T-cell (primary cell): Measurements from ENCODE around the gene DOK5. TPM values are rescaled to one million over a fixed set of nuclear protein-coding genes. Genes with fewer than 3 reads are reported as not detected.

ENCODE experiments used
- ATAC-seq, 4 experiments: fragments of 200-7000 bp in 3 of 4; fragments of 150-1000 bp in 1 of 4; cut with Tn5 transposase; replicated peaks in 1 of 4; 1 replicate in 3 of 4; 2 replicates in 1 of 4; pipeline ENCODE4 v1.10.0; 2021; ENCODE audit warnings: moderate library complexity in 3 of 4, mild to moderate bottlenecking in 2 of 4, moderate number of reproducible peaks in 1 of 4
- CTCF ChIA-PET, 2 donors: fragments of 300-600 bp; sonication (Branson Sonifier 250); formaldehyde crosslinking; loops; one replicate each; lab custom pipeline; 2022; ENCODE audit warnings: antibody characterized with exemption in 2 of 2; lab: Charles Lee
- POLR2A ChIA-PET, 2 donors: fragments of 300-600 bp; sonication (Branson Sonifier 250); formaldehyde crosslinking; loops; one replicate each; lab custom pipeline; 2022; ENCODE audit warnings: antibody characterized with exemption in 2 of 2; lab: Charles Lee
- DNase-seq, 35 experiments: peaks; one replicate each; pipeline versions ENCODE4 v3.0.0 to v3.0.0-alpha.2; 2013 to 2023
- H3K27ac ChIP-seq: one replicate; pipeline ENCODE4 v1.5.1; 2013; ENCODE audit warnings: low read length
- H3K27me3 ChIP-seq, 2 experiments: replicated peaks in 1 of 2; 1 replicate in 1 of 2; 2 replicates in 1 of 2; pipeline versions ENCODE4 v1.6.1 to v1.7.0; 2013; ENCODE audit warnings: low read length in 1 of 2, mixed read lengths in 1 of 2; ENCODE audit not compliant: control insufficient read depth in 2 of 2, insufficient read depth in 2 of 2; ENCODE audit errors: extremely low read depth in 1 of 2
- H3K36me3 ChIP-seq, 2 donors: 1 replicate in 1 of 2; 2 replicates in 1 of 2; pipeline versions ENCODE4 v1.6.1 to v1.7.0; 2013; ENCODE audit warnings: low read length in 1 of 2; ENCODE audit not compliant: control insufficient read depth in 2 of 2, insufficient read depth in 1 of 2; ENCODE audit errors: extremely low read depth in 1 of 2
- H3K4me1 ChIP-seq, 2 experiments: 1 replicate in 1 of 2; 2 replicates in 1 of 2; pipeline versions ENCODE4 v1.6.1 to v1.7.0; 2013; ENCODE audit warnings: low read length in 2 of 2, mixed read lengths in 1 of 2; ENCODE audit not compliant: insufficient read depth in 2 of 2, control insufficient read depth in 1 of 2; ENCODE audit errors: extremely low read depth in 1 of 2
- H3K4me3 ChIP-seq, 2 donors: 1 replicate in 1 of 2; 2 replicates in 1 of 2; pipeline versions ENCODE4 v1.5.1 to v1.7.0; 2013; ENCODE audit warnings: mild to moderate bottlenecking in 2 of 2, low read length in 1 of 2, moderate library complexity in 1 of 2; ENCODE audit not compliant: control insufficient read depth in 1 of 2; ENCODE audit errors: extremely low read depth in 1 of 2
- H3K9me3 ChIP-seq: 2 replicates; pipeline ENCODE4 v1.7.0; 2013
- H3K27ac Mint-ChIP-seq, 2 donors: one replicate each; pipeline ENCODE4 v1.8.0; 2020 to 2021; ENCODE audit warnings: mild to moderate bottlenecking in 2 of 2, mixed read lengths in 2 of 2
- H3K27me3 Mint-ChIP-seq, 2 donors: one replicate each; pipeline ENCODE4 v1.8.0; 2021 to 2022; ENCODE audit warnings: mixed read lengths in 2 of 2
- H3K36me3 Mint-ChIP-seq: one replicate; pipeline ENCODE4 v1.8.0; 2021; ENCODE audit warnings: mixed read lengths
- H3K4me1 Mint-ChIP-seq, 3 donors: one replicate each; pipeline ENCODE4 v1.8.0; 2020 to 2022; ENCODE audit warnings: mixed read lengths in 3 of 3, mild to moderate bottlenecking in 1 of 3
- H3K4me3 Mint-ChIP-seq, 3 donors: one replicate each; pipeline ENCODE4 v1.8.0; 2020 to 2022; ENCODE audit warnings: mild to moderate bottlenecking in 3 of 3, mixed read lengths in 3 of 3, moderate library complexity in 3 of 3
- H3K9me3 Mint-ChIP-seq, 3 donors: one replicate each; pipeline ENCODE4 v1.8.0; 2020 to 2022; ENCODE audit warnings: mixed read lengths in 3 of 3
- WGBS: methylation state at CpG from one replicate; pipeline ENCODE4 v1.1.5; 2013; ENCODE audit warnings: missing lambda C conversion rate; ENCODE audit not compliant: insufficient coverage; 5-methylcytosine and 5-hydroxymethylcytosine counted together
- total RNA-seq, 35 experiments: library from RNA in 6 of 35; stranded (reverse) in 6 of 35; fragments of 120-200 nt in 1 of 35; gene quantifications; one replicate each; pipeline versions ENCODE4 v1.2.1 to v1.2.4 and lab custom pipeline; 2013 to 2026

Gene DOK5
- total RNA-seq, 5 donors from 2014 or later (not counting 1 experiment from before 2014, with no cell fraction given), result not detected

- ChIA-PET CTCF (no interaction called here), POLR2A (no interaction called here)
- Mint-ChIP-seq H3K4me3 (no peak overlapping the region), H3K27ac (no peak overlapping the region), H3K4me1 (peaks cover 0 to under 1% (median 0%) of the 10 kb centered on the region in 3 donors), H3K27me3 (peaks cover 6 to 17% of the 10 kb centered on the region in 2 donors), H3K9me3 (no peaks in the 10 kb centered on the region), H3K36me3 (no peaks in the 10 kb centered on the region)
- no CpG with 5 or more reads among the region's 4 CpGs for WGBS
- Histone ChIP-seq H3K4me1 (no peaks in the 10 kb centered on the region), H3K36me3 (no peaks in the 10 kb centered on the region), H3K9me3 (no peaks in the 10 kb centered on the region), H3K27me3 (peaks cover 0 to under 1% of the 10 kb centered on the region in 2 experiments), H3K27ac (no peak overlapping the region), H3K4me3 (no peak overlapping the region)
- no peak for ATAC-seq
- DNase-seq, result no peak
Measured at GRCh38 chr20:54654450-54654849, 179.1 kb downstream of the DOK5 start.

GRCh38 chr20:54657268-54657826 is 182.0 kb downstream of the DOK5 start:
- ChIA-PET POLR2A (no interaction called here), CTCF (no interaction called here)
- no peaks in the 10 kb centered on the region for H3K36me3 ChIP-seq
- Mint-ChIP-seq H3K4me1 (no peaks in the 10 kb centered on the region), H3K27me3 (peaks cover 15 to 16% of the 10 kb centered on the region in 2 donors), H3K36me3 (no peaks in the 10 kb centered on the region), H3K9me3 (no peaks in the 10 kb centered on the region), H3K4me3 (no peak overlapping the region), H3K27ac (no peak overlapping the region)
- H3K4me3 ChIP-seq, result no peak overlapping the region
- DNase-seq (no peak), ATAC-seq (no peak)
- H3K27ac ChIP-seq, result no peak overlapping the region
- H3K9me3 ChIP-seq, result no peaks in the 10 kb centered on the region
- H3K4me1 ChIP-seq, result no peaks in the 10 kb centered on the region
- no peaks in the 10 kb centered on the region for H3K27me3 ChIP-seq
- 72% methylated on average over 2 of the region's 2 CpGs for WGBS

GRCh38 chr20:54658525-54658924 is 183.1 kb downstream of the DOK5 start:
- H3K4me1 ChIP-seq, result no peaks in the 10 kb centered on the region
- DNase-seq (no peak), ATAC-seq (no peak)
- ChIA-PET CTCF (no interaction called here), POLR2A (no interaction called here)
- no peak overlapping the region for H3K4me3 Mint-ChIP-seq
- no peaks in the 10 kb centered on the region for H3K36me3 Mint-ChIP-seq
- WGBS, result 81% methylated on average over 2 of the region's 5 CpGs
- H3K36me3 ChIP-seq, result no peaks in the 10 kb centered on the region
- no peaks in the 10 kb centered on the region for H3K9me3 ChIP-seq
- peaks cover 22 to 23% of the 10 kb centered on the region in 2 donors for H3K27me3 Mint-ChIP-seq
- H3K27ac Mint-ChIP-seq, result no peak overlapping the region
- no peaks in the 10 kb centered on the region for H3K27me3 ChIP-seq
- H3K9me3 Mint-ChIP-seq, result no peaks in the 10 kb centered on the region
- H3K27ac ChIP-seq, result no peak overlapping the region
- H3K4me3 ChIP-seq, result no peak overlapping the region
- H3K4me1 Mint-ChIP-seq, result no peaks in the 10 kb centered on the region

- Mint-ChIP-seq H3K27me3 (peaks cover 25 to 38% of the 10 kb centered on the region in 2 donors), H3K4me3 (no peak overlapping the region), H3K9me3 (no peaks in the 10 kb centered on the region), H3K27ac (no peak overlapping the region), H3K4me1 (no peaks in the 10 kb centered on the region), H3K36me3 (no peaks in the 10 kb centered on the region)
- CTCF ChIA-PET, result interaction anchor here in 1 of 2 donors (0.5 kb wide), 1 partner anchor 14 kb away, joined by 5 read pairs; no protein-coding TSS in a partner anchor
- ATAC-seq (no peak), DNase-seq (no peak)
- Histone ChIP-seq H3K27me3 (no peaks in the 10 kb centered on the region), H3K9me3 (no peaks in the 10 kb centered on the region), H3K27ac (no peak overlapping the region), H3K4me3 (no peak overlapping the region), H3K4me1 (no peaks in the 10 kb centered on the region), H3K36me3 (no peaks in the 10 kb centered on the region)
- POLR2A ChIA-PET, result no interaction called here
- 79% methylated on average over 2 of the region's 3 CpGs for WGBS
Measured at GRCh38 chr20:54661265-54661664, 185.9 kb downstream of the DOK5 start.

GRCh38 chr20:54661880-54662465 is 186.6 kb downstream of the DOK5 start:
- Mint-ChIP-seq H3K27me3 (peaks cover 30 to 39% of the 10 kb centered on the region in 2 donors), H3K36me3 (no peaks in the 10 kb centered on the region), H3K4me3 (no peak overlapping the region), H3K27ac (no peak overlapping the region), H3K4me1 (no peaks in the 10 kb centered on the region), H3K9me3 (no peaks in the 10 kb centered on the region)
- DNase-seq, result no peak
- 69% methylated on average over 6 of the region's 8 CpGs for WGBS
- Histone ChIP-seq H3K4me1 (no peaks in the 10 kb centered on the region), H3K27me3 (no peaks in the 10 kb centered on the region), H3K4me3 (no peak overlapping the region), H3K36me3 (no peaks in the 10 kb centered on the region), H3K27ac (no peak overlapping the region), H3K9me3 (no peaks in the 10 kb centered on the region)
- ChIA-PET POLR2A (interaction anchor here in 1 of 2 donors (0.5 kb wide), 1 partner anchor 54 kb away, joined by 3 read pairs; no protein-coding TSS in a partner anchor), CTCF (interaction anchor here in 1 of 2 donors (0.5 kb wide), 1 partner anchor 14 kb away, joined by 5 read pairs; no protein-coding TSS in a partner anchor)
- ATAC-seq, result no peak

GRCh38 chr20:54665812-54666211 is 190.4 kb downstream of the DOK5 start:
- no peak overlapping the region for H3K4me3 ChIP-seq
- peaks cover 3 to 12% of the 10 kb centered on the region in 2 experiments for H3K27me3 ChIP-seq
- peaks cover 0 to 5% of the 10 kb centered on the region in 2 experiments for H3K4me1 ChIP-seq
- Mint-ChIP-seq H3K36me3 (no peaks in the 10 kb centered on the region), H3K4me1 (peaks cover 5 to 6% (median 5%) of the 10 kb centered on the region in 3 donors), H3K27me3 (peaks cover 28 to 58% of the 10 kb centered on the region in 2 donors), H3K4me3 (no peak overlapping the region), H3K27ac (no peak overlapping the region), H3K9me3 (no peaks in the 10 kb centered on the region)
- ATAC-seq (no peak), DNase-seq (no peak)
- ChIA-PET POLR2A (no interaction called here), CTCF (no interaction called here)
- H3K9me3 ChIP-seq, result no peaks in the 10 kb centered on the region
- H3K27ac ChIP-seq, result no peak overlapping the region
- no peaks in the 10 kb centered on the region for H3K36me3 ChIP-seq
- WGBS, result no CpG with 5 or more reads among the region's 1 CpG
